IPS-18c (cell line): Measurements from ENCODE around the gene MLLT10.

Source experiments
- H3K4me3 ChIP-seq: 2 replicates; pipeline ENCODE4 v1.7.0; 2013; ENCODE audit warnings: low read depth, mild to moderate bottlenecking, low read length, moderate library complexity; ENCODE audit not compliant: insufficient read depth
- H3K9me3 ChIP-seq: one replicate; pipeline ENCODE4 v1.6.1; 2013; ENCODE audit warnings: mild to moderate bottlenecking, low read length, moderate library complexity; ENCODE audit not compliant: control insufficient read depth, insufficient read depth

The MLLT10 gene

GRCh38 chr10:21750424-21750823 lies 216.4 kb downstream of the MLLT10 start:
- no peak overlapping the region for H3K4me3 ChIP-seq
- no peaks in the 10 kb centered on the region for H3K9me3 ChIP-seq

- Histone ChIP-seq H3K4me3 (no peak overlapping the region), H3K9me3 (no peaks in the 10 kb centered on the region)
These were observed 217.6 kb downstream of the MLLT10 start for GRCh38 chr10:21751341-21752310.

GRCh38 chr10:21753497-21754270 lies 219.7 kb downstream of the MLLT10 start:
- H3K4me3 ChIP-seq, result no peak overlapping the region
- H3K9me3 ChIP-seq, result no peaks in the 10 kb centered on the region

- H3K9me3 ChIP-seq, result no peaks in the 10 kb centered on the region
- H3K4me3 ChIP-seq, result no peak overlapping the region
These were observed 220.5 kb downstream of the MLLT10 start for GRCh38 chr10:21754410-21755011.

- Histone ChIP-seq H3K9me3 (no peaks in the 10 kb centered on the region), H3K4me3 (no peak overlapping the region)
These were observed 222.7 kb downstream of the MLLT10 start for GRCh38 chr10:21756707-21757106.

- Histone ChIP-seq H3K4me3 (no peak overlapping the region), H3K9me3 (no peaks in the 10 kb centered on the region)
These were observed 223.3 kb downstream of the MLLT10 start for GRCh38 chr10:21757185-21757901.

- Histone ChIP-seq H3K9me3 (no peaks in the 10 kb centered on the region), H3K4me3 (peak overlapping the region; percentile 16; the same call in 1 of the 2 replicates)
These were observed 224.2 kb downstream of the MLLT10 start for GRCh38 chr10:21758239-21758638.

- Histone ChIP-seq H3K9me3 (no peaks in the 10 kb centered on the region), H3K4me3 (peak overlapping the region; percentile 16; the same call in 1 of the 2 replicates)
These were observed 224.7 kb downstream of the MLLT10 start for GRCh38 chr10:21758696-21759095.

- no peak overlapping the region for H3K4me3 ChIP-seq
- H3K9me3 ChIP-seq, result no peaks in the 10 kb centered on the region
These were observed 225.2 kb downstream of the MLLT10 start for GRCh38 chr10:21759232-21759631.

GRCh38 chr10:21760332-21760731 lies 226.3 kb downstream of the MLLT10 start:
- no peak overlapping the region for H3K4me3 ChIP-seq

GRCh38 chr10:21764466-21765189 lies 230.6 kb downstream of the MLLT10 start:
- Histone ChIP-seq H3K4me3 (no peak overlapping the region), H3K9me3 (peaks cover 3% of the 10 kb centered on the region)

More at GRCh38 chr10:21760332-21760731, 226.3 kb downstream of the MLLT10 start:
- no peaks in the 10 kb centered on the region for H3K9me3 ChIP-seq

GRCh38 chr10:21769041-21769440 lies 235.0 kb downstream of the MLLT10 start:
- H3K9me3 ChIP-seq, result peaks cover 3% of the 10 kb centered on the region
- no peak overlapping the region for H3K4me3 ChIP-seq

- no peaks in the 10 kb centered on the region for H3K9me3 ChIP-seq
- H3K4me3 ChIP-seq, result no peak overlapping the region
These were observed 237.2 kb downstream of the MLLT10 start for GRCh38 chr10:21771219-21771618.

- peaks cover 3% of the 10 kb centered on the region for H3K9me3 ChIP-seq
- no peak overlapping the region for H3K4me3 ChIP-seq
These were observed 242.9 kb downstream of the MLLT10 start for GRCh38 chr10:21776883-21777282.

- H3K4me3 ChIP-seq, result no peak overlapping the region
- H3K9me3 ChIP-seq, result no peaks in the 10 kb centered on the region
These were observed 257.2 kb downstream of the MLLT10 start for GRCh38 chr10:21791276-21791675.
